ENCODE data around the gene RUFY3. TPM values are rescaled to one million over a fixed set of nuclear protein-coding genes. Genes with fewer than 3 reads are reported as not detected.

Gene RUFY3
- total and polyA plus RNA-seq, 4 donors: 17.2 to 122 (median 43.2) TPM

DNA sequence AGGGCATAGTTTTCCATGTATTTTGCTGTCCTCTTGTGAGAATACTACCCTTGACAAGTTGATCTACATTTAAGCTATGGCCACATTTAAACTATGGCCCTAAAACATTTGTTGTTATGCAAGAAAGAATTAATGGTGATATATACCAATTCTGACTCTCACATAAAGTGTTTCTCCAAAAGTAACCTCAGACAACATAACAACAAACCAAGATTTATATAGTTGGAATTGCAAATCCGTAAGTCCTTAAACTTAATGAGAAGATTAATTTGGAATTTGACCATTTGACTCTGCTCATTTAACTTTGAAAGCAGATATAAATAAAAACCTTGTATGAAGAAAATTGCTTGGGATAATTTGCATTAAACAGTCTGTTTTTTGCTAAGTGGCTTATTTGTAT, 38.9 kb downstream of the RUFY3 start:
- peaks cover 0 to 2% (median 0%) of the 10 kb centered on the region in 5 donors for H3K4me1 ChIP-seq (ENCODE audit: control insufficient read depth in 5 of 5, insufficient read depth in 5 of 5, low read length in 5 of 5)
- no peaks in the 10 kb centered on the region for H3K27me3 ChIP-seq (ENCODE audit: control insufficient read depth in 3 of 3, insufficient read depth in 3 of 3, low read length in 2 of 3)
- H3K27ac ChIP-seq (ENCODE audit: low read depth in 1 of 2, low read length in 1 of 2): no peak overlapping the region
- ATAC-seq (ENCODE audit: insufficient read depth, low FRiP score) (no peak), DNase-seq (no peak)
- peaks cover 6 to 16% (median 11%) of the 10 kb centered on the region in 4 donors for H3K36me3 ChIP-seq (ENCODE audit: control insufficient read depth in 4 of 4, insufficient read depth in 4 of 4, low read length in 4 of 4)
- no peak overlapping the region for H3K9ac ChIP-seq (ENCODE audit: insufficient read depth in 1 of 2, low read length in 2 of 2)
- no peak overlapping the region for H3K4me3 ChIP-seq
- TF ChIP-seq, protein P1, sequence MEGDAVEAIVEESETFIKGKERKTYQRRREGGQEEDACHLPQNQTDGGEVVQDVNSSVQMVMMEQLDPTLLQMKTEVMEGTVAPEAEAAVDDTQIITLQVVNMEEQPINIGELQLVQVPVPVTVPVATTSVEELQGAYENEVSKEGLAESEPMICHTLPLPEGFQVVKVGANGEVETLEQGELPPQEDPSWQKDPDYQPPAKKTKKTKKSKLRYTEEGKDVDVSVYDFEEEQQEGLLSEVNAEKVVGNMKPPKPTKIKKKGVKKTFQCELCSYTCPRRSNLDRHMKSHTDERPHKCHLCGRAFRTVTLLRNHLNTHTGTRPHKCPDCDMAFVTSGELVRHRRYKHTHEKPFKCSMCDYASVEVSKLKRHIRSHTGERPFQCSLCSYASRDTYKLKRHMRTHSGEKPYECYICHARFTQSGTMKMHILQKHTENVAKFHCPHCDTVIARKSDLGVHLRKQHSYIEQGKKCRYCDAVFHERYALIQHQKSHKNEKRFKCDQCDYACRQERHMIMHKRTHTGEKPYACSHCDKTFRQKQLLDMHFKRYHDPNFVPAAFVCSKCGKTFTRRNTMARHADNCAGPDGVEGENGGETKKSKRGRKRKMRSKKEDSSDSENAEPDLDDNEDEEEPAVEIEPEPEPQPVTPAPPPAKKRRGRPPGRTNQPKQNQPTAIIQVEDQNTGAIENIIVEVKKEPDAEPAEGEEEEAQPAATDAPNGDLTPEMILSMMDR (IDR thresholded peaks at IDR 0.05; ENCODE audit: control extremely low read depth, extremely low read depth): no peak
- no peaks in the 10 kb centered on the region for H3K9me3 ChIP-seq (ENCODE audit: control insufficient read depth in 4 of 4, insufficient read depth in 3 of 4, low read length in 3 of 4)
- WGBS, 2 donors: 90 to 94% methylated on average over 1 of the region's 1 CpG

DNA sequence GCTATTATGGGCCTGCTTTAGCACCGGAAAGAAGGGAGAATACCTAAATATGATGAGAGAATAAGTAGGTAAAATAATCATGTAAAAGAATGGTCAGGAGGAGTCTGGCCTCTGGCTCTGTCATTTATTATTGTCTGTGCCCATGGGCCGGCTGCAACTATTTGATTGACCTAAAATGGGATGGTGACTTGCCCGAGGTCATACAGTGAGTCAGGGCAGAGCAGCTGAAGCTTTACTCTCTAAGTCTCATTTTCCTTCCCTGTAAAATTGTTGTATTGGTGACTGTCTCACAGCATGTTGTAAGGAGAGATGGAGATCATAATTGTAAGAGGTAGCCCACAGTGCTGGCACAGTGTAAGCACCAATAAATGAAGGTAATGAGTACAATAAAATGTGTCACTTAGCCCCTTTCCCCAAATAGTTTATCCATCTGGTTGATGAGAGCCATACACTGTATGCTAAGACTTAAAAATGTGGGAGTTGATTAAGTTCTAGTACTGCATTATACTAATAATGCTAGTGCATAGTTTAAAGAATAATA, 39.6 kb downstream of the RUFY3 start:
- 93 to 97% methylated on average over 3 of the region's 3 CpGs for WGBS, 2 donors
- no peak overlapping the region for H3K9ac ChIP-seq (ENCODE audit: insufficient read depth in 1 of 2, low read length in 2 of 2)
- TF ChIP-seq, protein P1 (IDR thresholded peaks at IDR 0.05; ENCODE audit: control extremely low read depth, extremely low read depth): no peak
- peaks cover 0 to 2% (median 0%) of the 10 kb centered on the region in 5 donors for H3K4me1 ChIP-seq (ENCODE audit: control insufficient read depth in 5 of 5, insufficient read depth in 5 of 5, low read length in 5 of 5)
- no peaks in the 10 kb centered on the region for H3K27me3 ChIP-seq (ENCODE audit: control insufficient read depth in 3 of 3, insufficient read depth in 3 of 3, low read length in 2 of 3)
- H3K27ac ChIP-seq (ENCODE audit: low read depth in 1 of 2, low read length in 1 of 2): no peak overlapping the region
- ATAC-seq (ENCODE audit: insufficient read depth, low FRiP score) (no peak), DNase-seq (no peak)
- H3K4me3 ChIP-seq: no peak overlapping the region
- no peaks in the 10 kb centered on the region for H3K9me3 ChIP-seq (ENCODE audit: control insufficient read depth in 4 of 4, insufficient read depth in 3 of 4, low read length in 3 of 4)
- peaks cover 9 to 19% (median 13%) of the 10 kb centered on the region in 4 donors for H3K36me3 ChIP-seq (ENCODE audit: control insufficient read depth in 4 of 4, insufficient read depth in 4 of 4, low read length in 4 of 4)

DNA sequence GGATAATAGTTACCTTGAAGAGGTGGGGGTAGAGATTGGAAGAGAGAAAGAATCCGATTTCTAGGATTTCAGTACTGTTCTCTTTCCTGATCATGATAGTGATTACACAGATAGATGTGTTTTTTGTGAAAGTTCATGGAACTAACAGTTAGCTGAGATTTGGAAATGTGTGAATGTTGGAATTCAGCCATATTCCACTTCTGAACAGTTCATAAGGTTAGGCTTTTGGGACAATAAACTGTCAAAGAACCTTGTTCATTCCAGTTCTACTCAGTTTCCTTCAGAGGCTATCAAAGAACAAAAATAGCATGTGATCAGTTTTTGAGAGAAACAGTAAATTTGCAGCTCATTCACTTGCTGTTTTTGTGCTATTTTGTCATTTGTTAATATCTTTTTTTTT, 43.6 kb downstream of the RUFY3 start:
- no peak for DNase-seq
- Histone ChIP-seq H3K4me1 (ENCODE audit: control insufficient read depth in 5 of 5, insufficient read depth in 5 of 5, low read length in 5 of 5) (no peaks in the 10 kb centered on the region), H3K27me3 (ENCODE audit: control insufficient read depth in 3 of 3, insufficient read depth in 3 of 3, low read length in 2 of 3) (no peaks in the 10 kb centered on the region), H3K9ac (ENCODE audit: insufficient read depth in 1 of 2, low read length in 2 of 2) (no peak overlapping the region), H3K36me3 (ENCODE audit: control insufficient read depth in 4 of 4, insufficient read depth in 4 of 4, low read length in 4 of 4) (peaks cover 12 to 33% (median 18%) of the 10 kb centered on the region in 4 donors), H3K4me3 (no peak overlapping the region), H3K27ac (ENCODE audit: low read depth in 1 of 2, low read length in 1 of 2) (no peak overlapping the region), H3K9me3 (ENCODE audit: control insufficient read depth in 4 of 4, insufficient read depth in 3 of 4, low read length in 3 of 4) (no peaks in the 10 kb centered on the region)
- TF ChIP-seq, protein P1 (IDR thresholded peaks at IDR 0.05; ENCODE audit: control extremely low read depth, extremely low read depth): no peak
- 94 to 100% methylated on average over 1 of the region's 1 CpG for WGBS, 2 donors
- no peak for ATAC-seq (ENCODE audit: insufficient read depth, low FRiP score)

Measured in lung (tissue), 12 donors.